HG02870 (cell line): Measurements from ENCODE around the gene POU4F2.
"Not testable (repeated sequence)": the region's sequence is repeated elsewhere in the genome, so short reads cannot be mapped to it uniquely, and the experiment has no call there.

Experiments
- ATAC-seq: cut with Tn5 transposase; IDR thresholded peaks from one replicate; pipeline ENCODE4 v1.9.1; 2021; ENCODE audit warnings: mild to moderate bottlenecking, moderate library complexity; ENCODE audit not compliant: unreplicated experiment

Gene POU4F2

GRCh38 chr4:146654687-146655520 lies 16.2 kb downstream of the POU4F2 start:
- ATAC-seq: no peak

GRCh38 chr4:146655521-146655856 lies 16.8 kb downstream of the POU4F2 start:
- no peak for ATAC-seq

- no peak for ATAC-seq
Measured at GRCh38 chr4:146661367-146661766, 22.7 kb downstream of the POU4F2 start.

GRCh38 chr4:146663968-146664311 lies 25.2 kb downstream of the POU4F2 start:
- ATAC-seq: not testable (repeated sequence)

- no peak for ATAC-seq
Measured at GRCh38 chr4:146674829-146675570, 36.3 kb downstream of the POU4F2 start.
